Liver (tissue), 3 donors: ENCODE data around the gene CLEC4E.

Experiments
- GABPA ChIP-seq, 2 donors: IDR thresholded peaks in 1 of 2; conservative IDR thresholded peaks in 1 of 2; 2 replicates each; pipeline ENCODE4 v1.6.1; 2016; ENCODE audit warnings: antibody characterized with exemption in 2 of 2, mild to moderate bottlenecking in 1 of 2, moderate library complexity in 1 of 2
- TAF1 ChIP-seq: conservative IDR thresholded peaks from 2 replicates; pipeline ENCODE4 v1.6.1; 2016; ENCODE audit warnings: antibody characterized with exemption, mild to moderate bottlenecking
- YY1 ChIP-seq: IDR thresholded peaks from 2 replicates; pipeline ENCODE4 v1.6.1; 2016; ENCODE audit warnings: antibody characterized with exemption, mild to moderate bottlenecking
- TF ChIP-seq, protein P1 (sequence below): fragments of 150-350 bp; IDR thresholded peaks from 2 replicates; pipeline ENCODE4 v1.5.1; 2017; ENCODE audit warnings: improper control_type of control experiment, low read depth, low read length; ENCODE audit not compliant: missing input control
- donor health status: healthy.
- donor health status: healthy.

DNA sequence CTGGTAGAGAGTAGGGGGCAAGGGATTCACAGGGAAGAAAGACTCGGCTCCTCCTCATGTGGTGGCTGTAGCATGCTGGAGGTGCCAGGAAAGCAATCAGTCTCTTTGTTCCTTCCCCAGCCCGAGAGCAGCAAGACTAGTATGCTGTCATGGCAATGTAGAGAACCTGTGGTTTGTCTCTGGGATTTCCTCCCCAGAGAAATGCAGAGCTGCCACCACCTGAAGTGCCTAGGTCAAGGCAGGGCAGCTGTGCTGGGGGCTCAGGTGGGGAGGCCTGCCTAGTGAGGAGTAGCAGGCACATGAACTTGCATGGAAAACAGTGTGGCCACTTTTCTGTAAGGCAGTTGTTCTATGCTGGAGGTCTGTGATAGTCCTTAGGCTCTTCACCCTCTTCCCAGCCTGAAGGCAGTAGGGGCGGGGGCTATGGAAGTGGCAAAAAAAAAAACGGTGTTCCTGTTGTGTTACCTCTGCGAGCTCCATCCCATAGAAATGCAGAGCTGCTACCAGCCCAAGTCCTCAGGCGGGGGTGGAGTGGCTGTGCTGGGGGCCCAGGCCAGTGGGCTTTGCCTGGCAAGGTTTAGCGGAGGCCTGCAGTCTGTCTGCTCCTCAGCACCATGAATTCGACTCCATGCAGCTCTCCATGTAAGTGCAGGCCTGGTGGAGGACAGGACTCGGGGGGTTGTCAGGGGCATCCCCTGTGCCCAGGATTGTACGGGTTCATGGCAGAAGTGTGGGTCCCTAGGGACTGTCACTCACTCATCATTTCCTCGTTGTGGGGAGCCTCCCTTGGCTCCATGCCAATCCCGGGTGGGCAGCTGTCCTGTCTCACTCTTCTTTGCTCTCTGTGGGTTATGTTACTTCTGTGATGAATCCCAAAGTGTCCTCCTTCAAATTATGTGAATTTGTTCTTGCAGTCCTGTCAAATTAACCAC, 31.5 kb downstream of the CLEC4E start:
- TF ChIP-seq, protein P1, sequence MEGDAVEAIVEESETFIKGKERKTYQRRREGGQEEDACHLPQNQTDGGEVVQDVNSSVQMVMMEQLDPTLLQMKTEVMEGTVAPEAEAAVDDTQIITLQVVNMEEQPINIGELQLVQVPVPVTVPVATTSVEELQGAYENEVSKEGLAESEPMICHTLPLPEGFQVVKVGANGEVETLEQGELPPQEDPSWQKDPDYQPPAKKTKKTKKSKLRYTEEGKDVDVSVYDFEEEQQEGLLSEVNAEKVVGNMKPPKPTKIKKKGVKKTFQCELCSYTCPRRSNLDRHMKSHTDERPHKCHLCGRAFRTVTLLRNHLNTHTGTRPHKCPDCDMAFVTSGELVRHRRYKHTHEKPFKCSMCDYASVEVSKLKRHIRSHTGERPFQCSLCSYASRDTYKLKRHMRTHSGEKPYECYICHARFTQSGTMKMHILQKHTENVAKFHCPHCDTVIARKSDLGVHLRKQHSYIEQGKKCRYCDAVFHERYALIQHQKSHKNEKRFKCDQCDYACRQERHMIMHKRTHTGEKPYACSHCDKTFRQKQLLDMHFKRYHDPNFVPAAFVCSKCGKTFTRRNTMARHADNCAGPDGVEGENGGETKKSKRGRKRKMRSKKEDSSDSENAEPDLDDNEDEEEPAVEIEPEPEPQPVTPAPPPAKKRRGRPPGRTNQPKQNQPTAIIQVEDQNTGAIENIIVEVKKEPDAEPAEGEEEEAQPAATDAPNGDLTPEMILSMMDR = no peak
- TF ChIP-seq GABPA (IDR thresholded peaks at IDR 0.05 in 1 of 2, conservative IDR thresholded peaks at IDR 0.05 in 1 of 2) (no peak), TAF1 (no peak), YY1 (no peak)
